GM12878 (cell line): ENCODE measurements around the gene MYO1D. TPM values are rescaled to one million over a fixed set of nuclear protein-coding genes. Genes with fewer than 3 reads are reported as not detected.

Experiments
- ATAC-seq: fragments of 200-7000 bp; cut with Tn5 transposase; 3 replicates; pipeline ENCODE4 v1.9.1; 2020; ENCODE audit warnings: mild to moderate bottlenecking, moderate library complexity
- BruUV-seq: library from RNA; stranded (reverse); fragments of 400-500 nt; replicated peaks from 2 replicates; lab custom pipeline; 2021; lab: Mats Ljungman, UMichigan
- CTCF ChIA-PET: fragments of 300-600 bp; sonication (Branson Sonifier 250); formaldehyde crosslinking; extraction: SDS; loops from one replicate; lab custom pipeline; 2021; ENCODE audit warnings: inconsistent platforms; lab: Yijun Ruan, JAX
- POLR2A ChIA-PET: fragments of 350-600 bp; formaldehyde crosslinking; extraction: SDS; loops from one replicate; lab custom pipeline; 2021; ENCODE audit warnings: inconsistent platforms; lab: Charles Lee
- RAD21 ChIA-PET: fragments of 300-600 bp; sonication (Branson Sonifier 250); formaldehyde crosslinking; loops from one replicate; lab custom pipeline; 2023; ENCODE audit warnings: antibody characterized with exemption; ENCODE audit not compliant: unreplicated experiment; lab: Charles Lee
- SMC1A ChIA-PET: fragments of 300-600 bp; sonication (Branson Sonifier 250); formaldehyde crosslinking; loops from one replicate; lab custom pipeline; 2023; ENCODE audit not compliant: unreplicated experiment, uncharacterized antibody; lab: Charles Lee
- DNase-seq: peaks from one replicate; pipeline ENCODE4 v3.0.0-alpha.2; 2011; ENCODE audit warnings: low read depth, low spot score
- FAIRE-seq: peaks from 3 replicates; lab custom pipeline; 2011; peaks lifted over from hg19 to GRCh38; lab: Jason Lieb, UNC
- H2AFZ ChIP-seq: 2 replicates; pipeline ENCODE4 v1.6.0; 2011; ENCODE audit warnings: low read depth, low read length, control low read depth; ENCODE audit not compliant: control insufficient read depth
- H3K27ac ChIP-seq: 2 replicates; pipeline ENCODE4 v1.5.1; 2011; ENCODE audit warnings: control low read depth; ENCODE audit not compliant: control insufficient read depth, insufficient read depth
- H3K27me3 ChIP-seq, 2 experiments: replicated peaks in 1 of 2; 2 replicates each; pipeline versions ENCODE4 v1.6.0 to v1.6.1; 2011; ENCODE audit warnings: low read length in 1 of 2; ENCODE audit not compliant: control insufficient read depth in 2 of 2, insufficient read depth in 2 of 2
- H3K36me3 ChIP-seq, 2 experiments: 2 replicates each; pipeline ENCODE4 v1.5.1; 2011; ENCODE audit warnings: low read length in 1 of 2; ENCODE audit not compliant: control insufficient read depth in 2 of 2, insufficient read depth in 2 of 2
- H3K4me1 ChIP-seq: 2 replicates; pipeline ENCODE4 v1.6.1; 2011; ENCODE audit warnings: mild to moderate bottlenecking, low read length, moderate library complexity, mixed read lengths; ENCODE audit not compliant: control insufficient read depth, insufficient read depth
- H3K4me2 ChIP-seq: 2 replicates; pipeline ENCODE4 v1.6.0; 2011; ENCODE audit warnings: control low read depth; ENCODE audit not compliant: control insufficient read depth, insufficient read depth
- H3K4me3 ChIP-seq: fragments of 200-600 bp; sonication (generic); 2 replicates; pipeline ENCODE4 v1.5.1; 2016
- H3K79me2 ChIP-seq: 2 replicates; pipeline ENCODE4 v1.6.0; 2011; ENCODE audit warnings: low read length; ENCODE audit not compliant: control insufficient read depth, insufficient read depth
- H3K9ac ChIP-seq: 2 replicates; pipeline ENCODE4 v1.8.0; 2011; ENCODE audit warnings: low read length, control low read depth, mixed read lengths; ENCODE audit not compliant: control insufficient read depth, insufficient read depth
- H3K9me3 ChIP-seq: replicated peaks from 3 replicates; pipeline ENCODE4 v1.5.1; 2011; ENCODE audit warnings: mild to moderate bottlenecking, low read length; ENCODE audit not compliant: control insufficient read depth, insufficient read depth
- H4K20me1 ChIP-seq: 2 replicates; pipeline ENCODE4 v1.6.0; 2011; ENCODE audit not compliant: control insufficient read depth, insufficient read depth
- ASH2L ChIP-seq: fragments of 300-600, 200-600 bp; sonication (generic); IDR thresholded peaks from 2 replicates; pipeline ENCODE4 v1.6.1; 2017; ENCODE audit warnings: low read depth, mild to moderate bottlenecking, borderline replicate concordance
- CHD2 ChIP-seq: IDR thresholded peaks from 2 replicates; pipeline ENCODE4 v1.6.1; 2011; ENCODE audit warnings: low read depth, low read length, improper control_type of control experiment, borderline replicate concordance
- NFIC ChIP-seq: IDR thresholded peaks from 2 replicates; pipeline ENCODE4 v1.6.1; 2012; ENCODE audit warnings: low read depth, mild to moderate bottlenecking, inconsistent platforms, low read length, moderate library complexity
- NFXL1 ChIP-seq: fragments of 450-650 bp; IDR thresholded peaks from 2 replicates; pipeline ENCODE4 v1.6.1; 2017; ENCODE audit warnings: antibody characterized with exemption, mild to moderate bottlenecking, borderline replicate concordance
- RELB ChIP-seq: fragments of 450-650 bp; IDR thresholded peaks from 2 replicates; pipeline ENCODE4 v1.6.1; 2017; ENCODE audit warnings: low read depth, mild to moderate bottlenecking, moderate library complexity
- TBL1XR1 ChIP-seq: IDR thresholded peaks from 2 replicates; pipeline ENCODE4 v1.6.1; 2012; ENCODE audit warnings: low read depth, low read length, improper control_type of control experiment
- WRNIP1 ChIP-seq: IDR thresholded peaks from 2 replicates; pipeline ENCODE4 v1.6.1; 2011; ENCODE audit warnings: low read depth, low read length, improper control_type of control experiment, borderline replicate concordance
- ZBED1 ChIP-seq: IDR thresholded peaks from 2 replicates; pipeline ENCODE4 v1.6.1; 2016; ENCODE audit warnings: borderline replicate concordance
- WGBS: methylation state at CpG from one replicate; pipeline ENCODE4 v1.1.6; 2016; ENCODE audit warnings: low lambda C conversion rate; ENCODE audit not compliant: insufficient replicate concordance, insufficient coverage; ENCODE audit errors: missing lambda C conversion rate; 5-methylcytosine and 5-hydroxymethylcytosine counted together
- in situ Hi-C: fragments of 300-500 bp; cut with MboI; formaldehyde crosslinking; loops from 9 replicates; pipeline ENCODE4 v1.14.3; 2018; ENCODE audit warnings: mixed read lengths
- intact Hi-C: fragments of 100-400 bp; cut with micrococcal nuclease; formaldehyde crosslinking; loops from one replicate; pipeline ENCODE4 v1.14.2; 2022; ENCODE audit not compliant: unreplicated experiment
- polyA plus RNA-seq, 11 experiments: library from polyadenylated mRNA; depleted of rRNA in 4 of 11; unstranded in 6 of 11; stranded (reverse) in 5 of 11; fragments of >200 nt; fragmentation: Nextera tagmentation in 4 of 11; fragmentation: Illumina TruSeq in 1 of 11; extraction: Ambion mirVana in 4 of 11; extraction: Trizol in 1 of 11; gene quantifications; 1 replicate in 1 of 11; 2 replicates in 10 of 11; pipeline versions ENCODE4 v1.2.1 to v1.2.3, GENCODE V29; 2011 to 2016; ENCODE audit warnings: inconsistent platforms in 2 of 11, missing spikeins in 2 of 11, low read depth in 1 of 11
- total RNA-seq, 4 experiments: library from RNA; depleted of rRNA in 3 of 4; stranded (reverse); fragments of >200 nt in 3 of 4; fragmentation: Illumina TruSeq in 1 of 4; extraction: Trizol in 1 of 4; gene quantifications; 2 replicates each; pipeline versions ENCODE4 v1.2.1 to v1.2.3, GENCODE V29; 2013 to 2021

The MYO1D gene
- total and polyA plus RNA-seq, 10 of the 15 experiments (the other 5 are each of a cell fraction or from before 2014, with no cell fraction given): 1.8 to 37.7 (median 25.4) TPM

GRCh38 chr17:32814836-32815235 lies 62.1 kb downstream of the MYO1D start:
- no peak for FAIRE-seq
- no peaks in the 10 kb centered on the region for H3K9me3 ChIP-seq
- no peak overlapping the region for H3K27ac ChIP-seq
- ATAC-seq: no peak
- SMC1A ChIA-PET: interaction anchor here (1.5 kb wide), 1 partner anchor 62 kb away, joined by 5 read pairs; the partner anchor contains the start of gene MYO1D
- no peaks in the 10 kb centered on the region for H4K20me1 ChIP-seq
- POLR2A ChIA-PET: no interaction called here
- no peak overlapping the region for H2AFZ ChIP-seq
- WGBS: over 99% methylated on average over 7 of the region's 7 CpGs
- in situ Hi-C loops (no loop called here), intact Hi-C loops (no loop called here)
- no peaks in the 10 kb centered on the region for H3K27me3 ChIP-seq
- RAD21 ChIA-PET: no interaction called here
- no peak for DNase-seq
- no peak overlapping the region for H3K9ac ChIP-seq
- CTCF ChIA-PET: no interaction called here
- H3K36me3 ChIP-seq: no peaks in the 10 kb centered on the region
- H3K4me2 ChIP-seq: no peak overlapping the region
- H3K4me1 ChIP-seq: 0 out of 2 replicates have a peak, but pooled peaks cover 2% of the 10 kb centered on the region
- H3K79me2 ChIP-seq: no peaks in the 10 kb centered on the region
- H3K4me3 ChIP-seq: no peak overlapping the region
- no peak for TF ChIP-seq NFIC
- TF ChIP-seq RELB: no peak
- no TSS peak for BruUV-seq

GRCh38 chr17:32813021-32813420 lies 63.9 kb downstream of the MYO1D start:
- ChIA-PET CTCF (interaction anchor here (0.6 kb wide), 1 partner anchor 29 kb away, joined by 3 read pairs; no protein-coding TSS in a partner anchor), RAD21 (no interaction called here), POLR2A (interaction anchor here (0.6 kb wide), 2 partner anchors 16 to 22 kb away, joined by 3 to 6 read pairs; no protein-coding TSS in a partner anchor), SMC1A (interaction anchor here (1.2 to 2.4 kb wide), 3 partner anchors 10 to 30 kb away, joined by 3 to 5 read pairs (median 5); no protein-coding TSS in a partner anchor)
- Histone ChIP-seq H3K79me2 (no peaks in the 10 kb centered on the region), H4K20me1 (no peaks in the 10 kb centered on the region), H3K4me2 (no peak overlapping the region), H3K4me1 (no peaks in the 10 kb centered on the region), H3K9ac (no peak overlapping the region), H3K4me3 (no peak overlapping the region), H3K27me3 (no peaks in the 10 kb centered on the region), H2AFZ (no peak overlapping the region), H3K27ac (no peak overlapping the region), H3K36me3 (no peaks in the 10 kb centered on the region), H3K9me3 (no peaks in the 10 kb centered on the region)
- 91% methylated on average over 3 of the region's 3 CpGs for WGBS
- DNase-seq: no peak
- no peak for ATAC-seq
- intact Hi-C loops: no loop called here
- FAIRE-seq: no peak
- no TSS peak for BruUV-seq
- TF ChIP-seq CHD2 (no peak), NFXL1 (no peak), ZBED1 (no peak), WRNIP1 (no peak), ASH2L (no peak), TBL1XR1 (no peak)
- in situ Hi-C loops: no loop called here
